Activated CD8-positive, alpha-beta memory T cell treated with anti-CD3 and anti-CD28 coated beads for 4 hours (primary cell): ENCODE data around the gene ABCC8.

ENCODE experiments used
- DNase-seq, 2 donors: peaks; one replicate each; pipeline ENCODE4 v3.0.0-alpha.2; 2020; ENCODE audit warnings: low read depth in 2 of 2

ABCC8 gene

GRCh38 chr11:17405232-17406005, 71.2 kb downstream of the ABCC8 start:
- no peak for DNase-seq

- no peak for DNase-seq
These were observed 72.5 kb downstream of the ABCC8 start for GRCh38 chr11:17403980-17404759.

- no peak for DNase-seq
These were observed 74.2 kb downstream of the ABCC8 start for GRCh38 chr11:17402486-17402885.

- DNase-seq, result no peak
These were observed 74.8 kb downstream of the ABCC8 start for GRCh38 chr11:17401841-17402240.

- no peak for DNase-seq
These were observed 75.3 kb downstream of the ABCC8 start for GRCh38 chr11:17401316-17401715.

GRCh38 chr11:17400048-17400775, 76.4 kb downstream of the ABCC8 start:
- DNase-seq, result no peak

- DNase-seq, result no peak
These were observed 77.4 kb downstream of the ABCC8 start for GRCh38 chr11:17399236-17399635.

- no peak for DNase-seq
These were observed 79.2 kb downstream of the ABCC8 start for GRCh38 chr11:17397311-17398002.

- DNase-seq, result no peak
These were observed 79.9 kb downstream of the ABCC8 start for GRCh38 chr11:17396598-17397310.

GRCh38 chr11:17395978-17396377, 80.7 kb downstream of the ABCC8 start:
- DNase-seq, result no peak

- no peak for DNase-seq
These were observed 81.1 kb downstream of the ABCC8 start for GRCh38 chr11:17395554-17395961.

- no peak for DNase-seq
These were observed 81.8 kb downstream of the ABCC8 start for GRCh38 chr11:17394743-17395390.

GRCh38 chr11:17393472-17393871, 83.2 kb downstream of the ABCC8 start:
- no peak for DNase-seq

- no peak for DNase-seq
These were observed 83.8 kb downstream of the ABCC8 start for GRCh38 chr11:17392872-17393271.

- no peak for DNase-seq
These were observed 84.9 kb downstream of the ABCC8 start for GRCh38 chr11:17391493-17392355.

- DNase-seq, result no peak
These were observed 86.5 kb downstream of the ABCC8 start for GRCh38 chr11:17389957-17390649.

GRCh38 chr11:17389211-17389956, 87.3 kb downstream of the ABCC8 start:
- peak; percentile 55 to 64 for DNase-seq

- no peak for DNase-seq
These were observed 87.9 kb downstream of the ABCC8 start, which contains the start of gene KCNJ11 for GRCh38 chr11:17388609-17389210. Gene KCNJ11, minus strand, starts transcription at chr11:17388659. Its CDS starts 568 bp downstream, at chr11:17388091.
